Activated CD4-positive, alpha-beta T cell treated with anti-CD3 and anti-CD28 coated beads, Interleukin-2, amount 10 ng/mL, durations not matched to agents 24 days and 14 days (primary cell): Measurements from ENCODE around the gene BATF. TPM values are rescaled to one million over a fixed set of nuclear protein-coding genes. Genes with fewer than 3 reads are reported as not detected.
A peak's percentile ranks its signal among the peaks of the same experiment; 100 is the strongest.

Experiments
- DNase-seq: peaks from one replicate; pipeline ENCODE4 v3.0.0; 2022
- H3K27ac Mint-ChIP-seq: one replicate; pipeline ENCODE4 v1.8.0; 2022; ENCODE audit warnings: mild to moderate bottlenecking, mixed read lengths
- H3K27me3 Mint-ChIP-seq: one replicate; pipeline ENCODE4 v1.8.0; 2022; ENCODE audit warnings: mixed read lengths
- H3K36me3 Mint-ChIP-seq: one replicate; pipeline ENCODE4 v1.8.0; 2022; ENCODE audit warnings: low read depth, mild to moderate bottlenecking, mixed read lengths
- H3K4me1 Mint-ChIP-seq: one replicate; pipeline ENCODE4 v1.8.0; 2021; ENCODE audit warnings: mixed read lengths
- H3K4me3 Mint-ChIP-seq: one replicate; pipeline ENCODE4 v1.8.0; 2022; ENCODE audit warnings: mild to moderate bottlenecking, moderate library complexity, mixed read lengths
- H3K9me3 Mint-ChIP-seq: one replicate; pipeline ENCODE4 v1.8.0; 2021; ENCODE audit warnings: mixed read lengths
- intact Hi-C: fragments of 100-400 bp; cut with micrococcal nuclease; formaldehyde crosslinking; loops from one replicate; pipeline ENCODE4 v1.15.1; 2023
- total RNA-seq: library from RNA; stranded (reverse); gene quantifications from 2 replicates; pipeline ENCODE4 v1.2.3, GENCODE V29; 2022

Gene BATF
- total RNA-seq, 1 donor from 2014 or later, result 178 TPM

DNA sequence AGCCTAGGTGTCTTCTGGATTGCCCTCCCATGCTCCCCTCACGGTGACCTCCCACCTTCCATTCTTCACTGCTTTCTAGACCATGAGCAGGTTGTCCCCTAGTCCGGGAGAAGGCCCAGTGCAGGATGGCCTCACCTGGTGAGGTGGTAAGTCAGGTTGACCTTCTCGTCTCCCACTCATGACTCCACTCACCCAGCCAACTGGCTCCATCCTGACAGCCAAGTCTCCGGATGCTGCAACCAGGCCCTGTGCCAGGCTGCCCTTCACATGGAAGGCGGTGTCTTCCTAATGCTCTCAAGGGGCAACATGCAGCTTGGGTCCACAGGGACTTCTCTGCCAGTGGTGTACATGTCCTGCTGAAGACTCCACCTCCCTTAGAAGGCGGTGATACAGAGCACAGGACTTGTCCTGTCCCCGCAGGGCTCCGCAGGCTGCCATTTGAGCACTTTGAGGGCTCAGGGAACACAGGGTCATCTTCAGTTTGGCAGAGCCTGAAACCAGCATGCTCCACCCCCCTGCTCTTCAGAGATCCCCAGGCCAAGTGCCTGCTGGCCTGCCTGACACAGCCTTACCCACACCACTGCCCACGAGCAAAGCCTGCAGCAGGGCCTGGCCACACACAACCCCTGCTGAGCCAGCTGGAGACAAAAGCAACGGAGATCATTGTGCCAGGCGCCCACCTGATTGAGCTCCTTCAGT, 25.4 kb downstream of the BATF start:
- intact Hi-C loops, result no loop called here
- Mint-ChIP-seq H3K27ac (peak overlapping the region; percentile 71), H3K27me3 (no peaks in the 10 kb centered on the region), H3K4me1 (peaks cover 52% of the 10 kb centered on the region), H3K9me3 (no peaks in the 10 kb centered on the region), H3K4me3 (no peak overlapping the region), H3K36me3 (peaks cover 51% of the 10 kb centered on the region)
- no peak for DNase-seq

DNA sequence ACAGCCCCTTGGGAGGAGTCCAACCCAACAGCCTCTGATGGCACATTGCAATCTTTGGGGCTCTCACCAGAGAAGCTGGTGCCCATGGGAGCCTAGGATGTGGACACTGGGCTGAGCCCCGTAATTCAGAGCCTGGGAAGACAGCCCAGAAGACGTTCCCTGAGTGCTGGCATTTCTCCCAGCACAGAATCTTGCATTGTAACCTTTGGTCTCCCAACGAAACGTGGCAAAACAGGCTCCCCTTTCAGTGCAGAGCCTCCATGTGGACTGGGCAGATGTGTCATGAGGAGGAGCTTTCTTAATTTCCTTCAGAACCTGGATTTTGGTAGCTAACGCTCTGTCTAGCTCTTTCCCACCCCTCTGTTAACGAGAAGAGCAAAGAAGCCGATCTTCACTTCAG, 26.3 kb downstream of the BATF start:
- intact Hi-C loops, result no loop called here
- DNase-seq, result no peak
- Mint-ChIP-seq H3K4me3 (no peak overlapping the region), H3K4me1 (peaks cover 53% of the 10 kb centered on the region), H3K27ac (peak overlapping the region; percentile 71), H3K27me3 (no peaks in the 10 kb centered on the region), H3K9me3 (no peaks in the 10 kb centered on the region), H3K36me3 (peaks cover 52% of the 10 kb centered on the region)

DNA sequence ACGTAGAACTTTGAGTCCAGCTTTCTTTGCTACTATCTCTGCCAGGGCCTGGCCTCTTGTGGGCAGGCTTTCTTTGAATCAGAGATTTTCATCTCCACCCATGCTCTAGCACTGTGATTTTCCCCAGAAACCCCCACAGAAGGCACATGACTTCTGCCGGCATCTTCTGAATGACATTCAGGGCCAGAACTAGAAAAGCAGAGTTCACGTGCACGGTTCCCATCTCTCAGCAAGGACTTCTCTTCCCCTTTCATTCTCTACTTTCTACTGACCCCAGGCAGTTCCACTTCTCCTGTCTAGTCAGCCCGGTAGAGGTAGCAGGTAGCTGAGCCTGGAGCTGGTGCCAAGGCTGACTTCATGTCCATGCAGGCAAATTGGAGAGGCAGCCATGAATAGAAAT, 26.9 kb downstream of the BATF start:
- peak overlapping the region; percentile 46 for H3K27ac Mint-ChIP-seq
- H3K4me3 Mint-ChIP-seq, result peak overlapping the region; percentile 4
- no peaks in the 10 kb centered on the region for H3K27me3 Mint-ChIP-seq
- H3K4me1 Mint-ChIP-seq, result peaks cover 54% of the 10 kb centered on the region
- no peaks in the 10 kb centered on the region for H3K9me3 Mint-ChIP-seq
- DNase-seq, result no peak
- H3K36me3 Mint-ChIP-seq, result peaks cover 52% of the 10 kb centered on the region
- intact Hi-C loops, result no loop called here

DNA sequence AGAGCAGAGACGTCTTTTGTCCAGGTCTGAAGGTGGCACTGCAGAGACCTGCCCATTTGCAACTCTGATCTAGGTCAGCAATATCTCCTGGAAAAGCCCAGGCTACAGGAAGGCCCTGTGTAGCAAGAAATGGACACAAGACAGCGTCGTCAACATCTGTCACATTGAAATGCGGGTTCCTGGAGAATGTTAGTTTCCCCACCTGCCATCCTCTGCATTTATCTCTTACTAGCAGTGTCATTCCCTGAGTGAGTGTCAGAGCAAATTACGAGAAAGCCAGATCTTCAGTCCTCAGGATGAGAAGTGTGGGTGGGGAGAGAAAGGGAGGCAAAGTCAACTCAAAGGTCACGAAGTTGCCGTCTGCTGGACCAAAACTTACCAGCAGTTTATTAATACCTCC, 28.8 kb downstream of the BATF start:
- H3K27ac Mint-ChIP-seq, result no peak overlapping the region
- peaks cover 54% of the 10 kb centered on the region for H3K4me1 Mint-ChIP-seq
- no peak for DNase-seq
- H3K4me3 Mint-ChIP-seq, result no peak overlapping the region
- no peaks in the 10 kb centered on the region for H3K27me3 Mint-ChIP-seq
- H3K9me3 Mint-ChIP-seq, result peaks cover 4% of the 10 kb centered on the region
- intact Hi-C loops, result no loop called here
- H3K36me3 Mint-ChIP-seq, result peaks cover 45% of the 10 kb centered on the region

DNA sequence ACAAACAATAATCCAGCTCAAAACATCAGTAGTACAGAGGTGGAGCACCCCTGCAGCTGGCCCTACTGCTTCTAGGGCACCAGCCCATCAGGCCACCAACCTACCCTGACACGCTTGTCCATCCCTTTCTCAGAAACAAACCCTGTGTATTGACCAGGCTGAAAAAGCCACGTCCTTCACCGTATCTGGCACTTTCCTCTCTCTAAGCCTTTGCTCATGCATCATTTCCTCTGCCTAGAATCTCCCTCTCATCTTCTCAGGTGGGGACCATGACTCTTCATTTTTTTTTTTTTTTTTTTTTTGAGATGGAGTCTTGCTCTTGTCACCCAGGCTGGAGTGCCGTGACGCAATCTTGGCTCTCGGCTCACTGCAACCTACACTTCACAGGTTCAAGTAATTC, 30.9 kb downstream of the BATF start:
- Mint-ChIP-seq H3K36me3 (peaks cover 31% of the 10 kb centered on the region), H3K4me3 (no peak overlapping the region), H3K9me3 (peaks cover 9% of the 10 kb centered on the region), H3K27me3 (no peaks in the 10 kb centered on the region), H3K27ac (no peak overlapping the region), H3K4me1 (peaks cover 46% of the 10 kb centered on the region)
- no peak for DNase-seq
- intact Hi-C loops, result no loop called here

DNA sequence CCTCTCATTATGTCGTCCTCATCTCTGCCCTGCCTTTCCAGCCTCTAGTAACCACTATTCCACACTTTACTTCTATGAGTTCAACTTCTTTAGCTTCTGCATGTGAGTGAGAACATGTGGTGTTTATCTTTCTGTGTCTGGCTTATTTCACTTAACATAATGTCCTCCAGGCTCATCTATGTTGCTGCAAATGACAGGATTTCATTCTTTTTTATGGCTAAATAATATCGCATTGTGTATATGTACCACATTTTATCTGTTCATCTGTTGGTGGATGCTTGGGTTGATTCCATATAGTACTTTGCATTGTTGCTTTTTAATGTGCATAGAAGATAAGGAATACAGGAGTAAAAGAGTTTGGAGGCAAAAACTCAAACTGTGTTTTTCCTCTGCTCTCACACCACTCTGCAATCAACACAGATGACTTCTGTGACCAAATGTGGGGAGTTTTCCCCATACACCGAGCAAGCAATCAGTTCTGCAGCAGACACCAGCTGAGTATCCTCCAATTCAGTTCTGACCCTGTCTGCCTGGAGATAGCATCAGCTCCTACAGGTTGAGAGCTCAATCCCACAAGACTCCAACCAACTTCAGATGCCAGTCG, 31.6 kb downstream of the BATF start:
- no peak overlapping the region for H3K4me3 Mint-ChIP-seq

DNA sequence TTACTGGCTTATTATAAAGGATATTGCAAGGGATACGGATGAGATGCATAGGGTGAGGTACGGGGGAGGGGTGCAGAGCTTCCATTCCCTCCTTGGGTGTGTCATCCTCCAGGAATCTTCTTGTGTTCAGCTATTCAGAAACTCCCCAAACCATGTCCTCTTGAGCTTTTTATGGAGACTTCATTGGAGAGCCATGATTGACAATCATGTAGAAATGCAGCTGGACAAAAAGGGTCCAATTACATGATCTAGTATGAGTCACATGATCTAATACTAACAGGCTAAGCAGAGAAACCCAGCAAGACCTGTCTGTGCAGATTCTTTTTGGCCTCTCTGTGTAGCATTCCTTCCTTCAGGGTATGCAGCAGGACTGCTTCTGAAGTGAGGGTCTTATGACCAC, 32.2 kb downstream of the BATF start:
- no peak overlapping the region for H3K27ac Mint-ChIP-seq
- DNase-seq, result no peak
- peaks cover 45% of the 10 kb centered on the region for H3K4me1 Mint-ChIP-seq
- H3K27me3 Mint-ChIP-seq, result no peaks in the 10 kb centered on the region
- peaks cover 21% of the 10 kb centered on the region for H3K36me3 Mint-ChIP-seq
- intact Hi-C loops, result no loop called here
- peaks cover 9% of the 10 kb centered on the region for H3K9me3 Mint-ChIP-seq
- no peak overlapping the region for H3K4me3 Mint-ChIP-seq

More for the DNA sequence above, 31.6 kb downstream of the BATF start:
- Mint-ChIP-seq H3K4me1 (peaks cover 45% of the 10 kb centered on the region), H3K36me3 (peaks cover 25% of the 10 kb centered on the region), H3K27me3 (no peaks in the 10 kb centered on the region), H3K27ac (no peak overlapping the region), H3K9me3 (peaks cover 9% of the 10 kb centered on the region)
- intact Hi-C loops, result no loop called here
- DNase-seq, result no peak

DNA sequence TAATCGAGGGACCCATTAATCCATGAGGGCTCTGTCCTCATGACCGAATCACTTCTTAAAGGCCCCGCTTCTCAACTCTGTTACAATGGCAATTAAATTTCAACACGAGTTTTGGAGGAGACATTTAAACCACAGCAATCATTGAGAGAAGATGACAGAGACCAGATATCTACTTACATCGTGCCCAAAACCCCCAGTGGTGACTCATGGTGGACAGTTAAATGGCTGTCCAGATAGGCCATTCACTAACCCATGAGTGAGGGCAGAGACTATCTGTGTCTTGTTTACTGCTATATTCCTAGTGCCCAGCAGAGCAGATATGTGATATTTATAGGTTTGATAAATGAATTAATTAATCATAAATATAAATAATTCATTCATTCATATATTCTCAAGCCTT, 36.2 kb downstream of the BATF start:
- Mint-ChIP-seq H3K4me3 (no peak overlapping the region), H3K27ac (peak overlapping the region; percentile 76), H3K27me3 (no peaks in the 10 kb centered on the region), H3K9me3 (peaks cover 9% of the 10 kb centered on the region), H3K4me1 (peaks cover 60% of the 10 kb centered on the region), H3K36me3 (peaks cover 11% of the 10 kb centered on the region)
- intact Hi-C loops, result no loop called here
- DNase-seq, result no peak

DNA sequence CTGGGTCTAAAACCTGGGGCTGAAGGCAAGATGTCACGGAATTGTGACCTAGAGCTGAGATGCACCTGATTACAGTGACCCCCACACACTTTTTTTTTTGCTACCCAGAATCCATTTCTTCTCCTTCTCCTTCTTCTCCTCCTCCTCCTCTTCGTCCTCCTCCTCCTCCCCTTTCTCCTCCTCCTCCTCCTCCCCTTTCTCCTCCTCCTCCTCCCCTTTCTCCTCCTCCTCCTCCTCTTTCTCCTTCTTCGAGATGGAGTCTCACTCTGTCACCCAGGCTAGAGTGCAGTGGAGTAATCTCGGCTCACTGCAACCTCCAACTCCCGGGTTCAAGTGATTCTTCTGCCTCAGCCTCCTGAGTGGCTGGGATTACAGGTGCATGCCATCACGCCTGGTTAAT, 36.8 kb downstream of the BATF start:
- intact Hi-C loops, result loop anchor here (1.0 kb wide), 1 partner anchor 37 kb away; the partner anchor contains the start of gene BATF
- peaks cover 9% of the 10 kb centered on the region for H3K9me3 Mint-ChIP-seq
- no peak for DNase-seq
- H3K36me3 Mint-ChIP-seq, result peaks cover 11% of the 10 kb centered on the region
- peak overlapping the region; percentile 98 for H3K27ac Mint-ChIP-seq
- H3K27me3 Mint-ChIP-seq, result no peaks in the 10 kb centered on the region
- peak overlapping the region; percentile 63 for H3K4me3 Mint-ChIP-seq
- peaks cover 56% of the 10 kb centered on the region for H3K4me1 Mint-ChIP-seq

DNA sequence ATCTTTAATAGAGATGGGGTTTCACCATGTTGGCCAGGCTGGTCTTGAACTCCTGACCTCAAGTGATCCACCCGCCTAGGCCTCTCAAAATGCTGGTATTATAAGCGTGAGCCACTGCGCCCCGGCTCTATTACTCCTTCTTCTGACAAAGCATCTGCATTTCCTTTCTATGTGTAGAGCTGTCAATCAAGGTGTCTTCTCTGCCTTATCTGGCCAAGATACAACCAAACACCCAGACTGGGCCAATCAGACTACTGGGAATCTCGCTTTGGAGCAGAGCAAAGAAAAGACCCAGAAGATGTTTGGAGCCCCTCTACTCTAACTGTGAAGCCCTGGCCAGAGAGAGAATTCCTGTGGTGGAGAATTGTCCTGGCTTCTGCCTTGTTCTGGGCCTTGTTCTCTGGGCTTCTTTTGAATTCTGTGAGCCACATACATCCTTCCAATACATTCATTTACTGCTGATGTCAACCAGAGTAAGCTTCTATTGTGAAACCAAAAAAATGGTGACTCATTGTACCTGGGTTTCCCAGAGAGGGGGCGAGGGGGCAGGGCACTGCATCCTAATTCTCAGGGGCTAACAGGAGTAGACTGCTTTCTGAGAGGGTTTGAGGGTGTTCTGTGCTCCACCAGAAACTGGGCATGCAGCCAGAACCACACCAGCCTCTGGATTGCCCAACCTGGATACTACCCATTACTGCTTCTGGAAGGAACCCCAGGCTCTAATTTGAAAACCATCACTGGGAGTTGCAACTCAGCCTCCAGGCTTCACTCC, 37.4 kb downstream of the BATF start:
- H3K4me3 Mint-ChIP-seq, result peak overlapping the region; percentile 63
- peak overlapping the region; percentile 98 for H3K27ac Mint-ChIP-seq
- H3K9me3 Mint-ChIP-seq, result peaks cover 8% of the 10 kb centered on the region
- peak; percentile 84 for DNase-seq
- H3K27me3 Mint-ChIP-seq, result no peaks in the 10 kb centered on the region
- peaks cover 57% of the 10 kb centered on the region for H3K4me1 Mint-ChIP-seq
- intact Hi-C loops, result loop anchor here (1.0 to 5.0 kb wide), 5 partner anchors 37 to 432 kb away; partner anchors contain the start of genes BATF, JDP2 and NEK9
- H3K36me3 Mint-ChIP-seq, result peaks cover 11% of the 10 kb centered on the region

DNA sequence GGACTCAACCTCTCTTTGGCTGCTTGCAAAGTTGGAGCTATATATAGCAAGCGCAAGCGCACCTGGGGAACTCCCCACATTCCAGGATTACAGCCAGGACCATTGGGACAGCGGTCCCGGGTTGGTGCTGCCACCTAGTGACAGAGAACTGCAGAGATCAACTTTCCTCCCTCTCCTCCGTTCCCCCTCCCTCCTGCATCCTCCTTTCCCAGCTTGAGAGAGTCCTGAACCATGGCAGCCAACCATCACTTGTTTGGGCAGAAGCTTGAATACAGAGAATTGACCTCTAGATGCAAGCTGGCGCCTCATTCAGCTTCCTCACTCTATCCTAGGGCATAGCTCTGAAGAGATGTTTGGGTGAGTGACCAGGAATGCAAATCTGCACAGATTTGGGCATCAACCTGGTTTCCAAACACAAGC, 38.8 kb downstream of the BATF start:
- Mint-ChIP-seq H3K4me1 (peaks cover 61% of the 10 kb centered on the region), H3K27ac (peak overlapping the region; percentile 98), H3K27me3 (no peaks in the 10 kb centered on the region), H3K4me3 (peak overlapping the region; percentile 63), H3K9me3 (peaks cover 5% of the 10 kb centered on the region), H3K36me3 (peaks cover 6% of the 10 kb centered on the region)
- intact Hi-C loops, result loop anchor here (1.0 to 5.0 kb wide), 5 partner anchors 64 to 434 kb away; partner anchors contain the start of genes JDP2 and NEK9
- DNase-seq, result peak; percentile 84

DNA sequence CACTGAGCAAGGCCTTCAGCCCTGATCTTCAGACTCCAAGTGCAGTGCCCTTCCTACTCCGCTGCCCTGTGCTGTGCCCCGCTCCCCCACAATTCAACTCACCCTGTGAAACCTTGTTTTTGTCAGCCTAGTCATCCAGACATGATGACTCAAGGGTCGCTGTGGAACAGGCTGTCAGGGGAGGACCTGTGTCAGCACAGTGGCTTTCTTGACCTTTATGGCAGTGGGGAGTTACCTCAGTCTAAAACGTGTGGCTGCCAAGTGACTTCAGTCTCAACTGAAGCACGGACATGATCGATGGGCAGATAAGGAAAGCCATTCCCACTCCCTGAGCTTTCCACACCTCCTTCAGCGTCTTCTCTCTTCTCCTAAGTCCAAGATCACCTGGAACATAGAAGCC, 39.8 kb downstream of the BATF start:
- no peaks in the 10 kb centered on the region for H3K9me3 Mint-ChIP-seq
- H3K27ac Mint-ChIP-seq, result peak overlapping the region; percentile 90
- H3K4me3 Mint-ChIP-seq, result peak overlapping the region; percentile 62
- H3K4me1 Mint-ChIP-seq, result peaks cover 69% of the 10 kb centered on the region
- peak; percentile 76 for DNase-seq
- no peaks in the 10 kb centered on the region for H3K27me3 Mint-ChIP-seq
- H3K36me3 Mint-ChIP-seq, result peaks cover 1% of the 10 kb centered on the region
- intact Hi-C loops, result loop anchor here (1.0 to 5.0 kb wide), 3 partner anchors 20 to 435 kb away; partner anchors contain the start of genes JDP2 and NEK9

DNA sequence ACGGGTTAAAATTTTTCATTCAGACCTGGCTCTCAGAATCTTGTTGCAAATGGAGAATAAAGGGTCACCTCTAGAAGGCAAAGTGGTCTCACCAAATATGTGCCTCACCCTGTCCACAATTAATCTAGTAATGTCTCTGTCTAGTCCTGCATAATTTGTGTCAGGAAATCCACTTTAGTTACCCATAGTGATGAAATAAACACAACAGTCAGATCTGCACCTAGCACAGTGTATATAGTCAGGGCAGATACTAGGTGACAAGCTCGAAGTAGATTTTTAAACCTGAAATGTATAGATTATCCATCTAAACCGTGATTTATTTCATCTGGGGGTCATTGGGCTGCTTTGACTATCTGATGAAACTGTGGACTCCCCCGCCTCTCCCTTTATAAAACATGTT, 40.2 kb downstream of the BATF start:
- no peaks in the 10 kb centered on the region for H3K9me3 Mint-ChIP-seq
- intact Hi-C loops, result loop anchor here (1.0 to 5.0 kb wide), 3 partner anchors 20 to 435 kb away; partner anchors contain the start of genes JDP2 and NEK9
- H3K4me1 Mint-ChIP-seq, result peaks cover 69% of the 10 kb centered on the region
- DNase-seq, result no peak
- no peaks in the 10 kb centered on the region for H3K27me3 Mint-ChIP-seq
- peak overlapping the region; percentile 90 for H3K27ac Mint-ChIP-seq
- H3K36me3 Mint-ChIP-seq, result no peaks in the 10 kb centered on the region
- peak overlapping the region; percentile 62 for H3K4me3 Mint-ChIP-seq

DNA sequence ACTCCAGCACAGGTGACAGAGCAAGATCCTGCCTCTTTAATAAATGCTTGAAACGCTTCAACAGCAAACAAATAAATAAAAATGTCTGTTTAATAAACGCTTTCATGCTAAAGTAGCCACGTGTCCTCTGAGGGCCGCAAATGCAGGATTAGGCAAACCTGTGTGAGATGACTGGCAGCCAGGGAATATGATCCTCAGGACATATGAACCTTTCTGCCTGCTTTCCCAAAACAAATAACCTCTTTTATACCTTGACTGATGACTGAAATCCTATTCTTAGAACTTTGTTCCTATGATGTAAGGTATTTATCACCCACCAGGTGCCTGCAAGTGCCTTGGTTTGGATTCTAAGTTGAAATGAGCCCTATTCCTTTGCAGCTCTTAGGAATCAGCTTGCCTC, 41.7 kb downstream of the BATF start:
- Mint-ChIP-seq H3K27ac (no peak overlapping the region), H3K4me3 (no peak overlapping the region), H3K4me1 (peaks cover 65% of the 10 kb centered on the region), H3K27me3 (no peaks in the 10 kb centered on the region), H3K36me3 (no peaks in the 10 kb centered on the region), H3K9me3 (no peaks in the 10 kb centered on the region)
- intact Hi-C loops, result loop anchor here (5.0 kb wide), 2 partner anchors 137 to 437 kb away; partner anchors contain the start of genes JDP2 and NEK9
- no peak for DNase-seq
